Pancreas (tissue), 10 donors: ENCODE data around the gene RNU1-2. TPM values are rescaled to one million over a fixed set of nuclear protein-coding genes. Genes with fewer than 3 reads are reported as not detected.
A peak's percentile ranks its signal among the peaks of the same experiment; 100 is the strongest.

Experiments used
- ATAC-seq, 4 donors: fragments of 200-7000 bp; cut with Tn5 transposase; one replicate each; pipeline versions ENCODE4 v1.8.0 to v1.9.1; 2020; ENCODE audit warnings: mild to moderate bottlenecking in 4 of 4, moderate library complexity in 4 of 4
- DNase-seq, 6 donors: peaks; one replicate each; pipeline ENCODE4 v3.0.0-alpha.2; 2020
- FAIRE-seq: peaks from 2 replicates; lab custom pipeline; 2012; peaks lifted over from hg19 to GRCh38; lab: Jason Lieb, UNC
- H3K27ac ChIP-seq, 4 donors: fragments of 200-600 bp; sonication (generic); 1 replicate in 3 of 4; 2 replicates in 1 of 4; pipeline versions ENCODE4 v1.5.0 to v1.8.0; 2020
- H3K27me3 ChIP-seq, 4 donors: fragments of 200-600 bp; one replicate each; pipeline ENCODE4 v1.8.0; 2021
- H3K36me3 ChIP-seq, 3 donors: fragments of 200-600 bp; sonication (generic) in 1 of 3; one replicate each; pipeline versions ENCODE4 v1.5.0 to v1.8.0; 2020 to 2021
- H3K4me1 ChIP-seq, 3 donors: fragments of 200-600 bp; one replicate each; pipeline ENCODE4 v1.8.0; 2021
- H3K4me3 ChIP-seq, 4 donors: fragments of 200-600 bp; sonication (generic) in 2 of 4; one replicate each; pipeline versions ENCODE4 v1.5.0 to v1.8.0; 2020 to 2021
- H3K9me3 ChIP-seq, 4 donors: fragments of 200-600 bp; one replicate each; pipeline ENCODE4 v1.8.0; 2021
- WGBS, 2 donors: extraction: QIAGEN DNeasy Blood & Tissue Kit; methylation state at CpG; one replicate each; pipeline ENCODE4 v1.1.7; 2013; 5-methylcytosine and 5-hydroxymethylcytosine counted together
- intact Hi-C, 3 donors: fragments of 100-400 bp; cut with DNase I; formaldehyde crosslinking; loops; one replicate each; pipeline versions ENCODE4 v1.11.1 to v1.14.2; 2022
- polyA plus RNA-seq, 2 donors: library from polyadenylated mRNA; stranded (reverse); fragments of 200-250 nt; gene quantifications; one replicate each; pipeline ENCODE4 v1.2.3, GENCODE V29; 2013
- total RNA-seq, 6 donors: library from RNA; stranded (reverse); fragmentation: NEBNext Ultra II Directional in 4 of 6; extraction: Animal tissue kit (Norgen Biotek cat#: 25700) in 4 of 6; gene quantifications; one replicate each; pipeline versions ENCODE4 v1.2.1 to v1.2.4, GENCODE V29; 2021 to 2023
- TF ChIP-seq, protein P1 (sequence below), 4 donors: fragments of 200-600 bp; sonication (generic) in 3 of 4; IDR thresholded peaks; one replicate each; pipeline versions ENCODE4 v1.5.0 to v1.8.0; 2021; ENCODE audit warnings: antibody characterized with exemption in 4 of 4
- donor health status: healthy with polysubstance abuse.
- donor health status: DM: no; HTN: no; CAD: no; lungs with moderate emphysema.
- donor health status: DM: no; HTN: no; CAD: no.
- donor health status: control.
- donor health status: control.
- donor health status: Bipolar disorder and iron deficiency.
- donor health status: DM: yes; HTN: yes; CAD: no.
- donor health status: DM: no; HTN: no; CAD: no.
- donor health status: DM: no; HTN: no; CAD: no.
- donor health status: DM: yes; HTN: yes; CAD: no.

RNU1-2 gene
- total and polyA plus RNA-seq, 8 donors: 687 to 5,169 (median 2,340) TPM; not detected in 2

GRCh38 chr1:16921391-16922185 is 25.8 kb downstream of the RNU1-2 start, which contains the start of gene CROCC:
Gene CROCC (plus strand): TSS chr1:16921931. CDS start chr1:16922019, 88 bp downstream.
- 31 to 34% methylated on average over 17 of the region's 17 CpGs for WGBS, 2 donors
- H3K27ac ChIP-seq: peak within 1 kb of the TSS in 1 of 4 donors; percentile 64
- DNase-seq: peak in 5 of 6 donors; percentile 69 to 88 (median 82)

GRCh38 chr1:16922466-16922865 is 26.7 kb downstream of the RNU1-2 start:
- TF ChIP-seq, protein P1, sequence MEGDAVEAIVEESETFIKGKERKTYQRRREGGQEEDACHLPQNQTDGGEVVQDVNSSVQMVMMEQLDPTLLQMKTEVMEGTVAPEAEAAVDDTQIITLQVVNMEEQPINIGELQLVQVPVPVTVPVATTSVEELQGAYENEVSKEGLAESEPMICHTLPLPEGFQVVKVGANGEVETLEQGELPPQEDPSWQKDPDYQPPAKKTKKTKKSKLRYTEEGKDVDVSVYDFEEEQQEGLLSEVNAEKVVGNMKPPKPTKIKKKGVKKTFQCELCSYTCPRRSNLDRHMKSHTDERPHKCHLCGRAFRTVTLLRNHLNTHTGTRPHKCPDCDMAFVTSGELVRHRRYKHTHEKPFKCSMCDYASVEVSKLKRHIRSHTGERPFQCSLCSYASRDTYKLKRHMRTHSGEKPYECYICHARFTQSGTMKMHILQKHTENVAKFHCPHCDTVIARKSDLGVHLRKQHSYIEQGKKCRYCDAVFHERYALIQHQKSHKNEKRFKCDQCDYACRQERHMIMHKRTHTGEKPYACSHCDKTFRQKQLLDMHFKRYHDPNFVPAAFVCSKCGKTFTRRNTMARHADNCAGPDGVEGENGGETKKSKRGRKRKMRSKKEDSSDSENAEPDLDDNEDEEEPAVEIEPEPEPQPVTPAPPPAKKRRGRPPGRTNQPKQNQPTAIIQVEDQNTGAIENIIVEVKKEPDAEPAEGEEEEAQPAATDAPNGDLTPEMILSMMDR (IDR thresholded peaks at IDR 0.05): no peak
- ATAC-seq (no peak), DNase-seq (peak in 3 of 6 donors; percentile 32 to 60 (median 42)), FAIRE-seq (no peak)
- Histone ChIP-seq H3K4me3 (no peak overlapping the region), H3K27me3 (no peaks in the 10 kb centered on the region), H3K36me3 (no peaks in the 10 kb centered on the region), H3K4me1 (peaks cover 4 to 11% (median 8%) of the 10 kb centered on the region in 3 donors), H3K27ac (peak overlapping the region in 1 of 4 donors; percentile 64), H3K9me3 (no peaks in the 10 kb centered on the region)
- WGBS, 2 donors: 71 to 76% methylated on average over 10 of the region's 10 CpGs
- intact Hi-C loops: no loop called here

More at GRCh38 chr1:16921391-16922185, 25.8 kb downstream of the RNU1-2 start, which contains the start of gene CROCC:
- intact Hi-C loops: no loop called here
- Histone ChIP-seq H3K9me3 (no peaks in the 10 kb centered on the region), H3K4me3 (no peak within 1 kb of the TSS), H3K36me3 (no peaks in the 10 kb centered on the region), H3K4me1 (peaks cover 4 to 11% (median 8%) of the 10 kb centered on the region in 3 donors), H3K27me3 (no peaks in the 10 kb centered on the region)
- TF ChIP-seq, protein P1 (IDR thresholded peaks at IDR 0.05): no peak
- ATAC-seq (peak; percentile 74 to 81 (median 78)), FAIRE-seq (no peak)

DNA sequence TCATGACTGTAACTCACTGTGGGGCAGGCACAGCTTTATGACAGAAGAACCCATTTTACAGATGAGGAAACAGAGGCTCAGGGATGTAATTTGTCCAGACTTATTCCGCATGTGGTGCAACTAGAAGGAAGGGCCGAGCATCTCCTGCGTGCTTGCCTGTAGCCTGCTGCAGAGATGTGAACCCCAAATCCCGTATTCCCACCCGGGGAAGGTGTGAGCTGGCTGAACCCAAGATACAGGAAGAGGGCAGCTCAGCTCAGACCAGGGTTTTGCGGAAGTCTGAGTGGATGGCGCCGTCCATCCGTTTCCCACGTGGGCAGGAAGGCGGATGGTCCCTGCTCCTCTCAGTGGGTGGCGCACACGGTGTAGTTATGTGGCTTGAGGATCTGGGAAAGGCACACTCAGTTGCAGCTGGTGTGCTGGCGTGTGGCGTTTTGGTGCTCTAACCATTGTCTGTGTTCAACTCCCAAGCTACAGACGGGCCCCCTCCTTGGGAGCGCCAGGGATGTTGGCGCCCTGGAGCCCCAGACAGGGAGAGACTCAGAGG is 27.2 kb downstream of the RNU1-2 start:
- peak; percentile 72 to 90 (median 80) for DNase-seq
- TF ChIP-seq, protein P1 (IDR thresholded peaks at IDR 0.05): no peak
- H3K27me3 ChIP-seq: no peaks in the 10 kb centered on the region
- intact Hi-C loops: no loop called here
- H3K27ac ChIP-seq: peak overlapping the region in 2 of 4 donors; percentile 37 to 64
- no peak overlapping the region for H3K4me3 ChIP-seq
- WGBS, 2 donors: 47 to 50% methylated on average over 18 of the region's 18 CpGs
- H3K9me3 ChIP-seq: no peaks in the 10 kb centered on the region
- no peaks in the 10 kb centered on the region for H3K36me3 ChIP-seq
- ATAC-seq: peak; percentile 67 to 81 (median 77)
- H3K4me1 ChIP-seq: peaks cover 4 to 11% (median 8%) of the 10 kb centered on the region in 3 donors
- no peak for FAIRE-seq

DNA sequence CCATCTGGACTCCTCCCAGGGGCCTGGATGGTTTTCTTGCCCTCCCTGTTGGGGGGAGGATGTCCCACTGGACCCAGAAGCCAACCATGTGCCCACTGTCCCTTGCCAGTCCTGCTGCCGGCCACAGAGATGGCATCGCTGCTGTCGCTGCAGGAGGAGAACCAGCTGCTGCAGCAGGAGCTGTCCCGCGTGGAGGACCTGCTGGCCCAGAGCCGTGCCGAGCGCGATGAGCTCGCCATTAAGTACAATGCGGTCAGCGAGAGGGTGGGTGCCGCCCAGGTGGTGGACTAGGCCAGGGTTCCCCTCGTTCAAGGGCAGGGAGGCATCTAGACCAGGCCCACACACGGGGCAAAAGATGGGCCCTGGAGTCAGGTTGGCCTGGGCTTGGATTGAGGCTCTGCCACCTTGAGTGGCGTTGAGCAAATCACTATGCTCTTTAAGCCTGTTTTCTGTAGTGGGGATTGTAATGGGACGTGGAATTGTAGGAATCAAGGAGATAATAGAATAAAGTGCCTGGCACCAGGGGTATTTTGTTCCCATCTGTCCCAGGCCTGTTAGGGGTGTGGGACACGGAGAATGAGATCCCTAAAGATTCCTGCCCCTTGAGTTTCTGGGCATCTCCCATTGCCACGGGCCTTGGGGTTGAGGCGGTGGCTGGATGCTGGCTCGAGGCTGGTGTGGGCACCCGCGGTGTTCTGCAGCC is 28.6 kb downstream of the RNU1-2 start:
- WGBS, 2 donors: 86 to 89% methylated on average over 23 of the region's 23 CpGs
- Histone ChIP-seq H3K4me1 (peaks cover 4 to 11% (median 8%) of the 10 kb centered on the region in 3 donors), H3K27me3 (no peaks in the 10 kb centered on the region), H3K27ac (no peak overlapping the region), H3K36me3 (no peaks in the 10 kb centered on the region), H3K9me3 (no peaks in the 10 kb centered on the region), H3K4me3 (no peak overlapping the region)
- intact Hi-C loops: no loop called here
- TF ChIP-seq, protein P1 (IDR thresholded peaks at IDR 0.05): no peak
- no peak for FAIRE-seq
- DNase-seq: peak in 3 of 6 donors; percentile 34 to 84 (median 52)
- no peak for ATAC-seq
